ENCODE results near the gene PLEKHG3.

- TF ChIP-seq, protein P1, sequence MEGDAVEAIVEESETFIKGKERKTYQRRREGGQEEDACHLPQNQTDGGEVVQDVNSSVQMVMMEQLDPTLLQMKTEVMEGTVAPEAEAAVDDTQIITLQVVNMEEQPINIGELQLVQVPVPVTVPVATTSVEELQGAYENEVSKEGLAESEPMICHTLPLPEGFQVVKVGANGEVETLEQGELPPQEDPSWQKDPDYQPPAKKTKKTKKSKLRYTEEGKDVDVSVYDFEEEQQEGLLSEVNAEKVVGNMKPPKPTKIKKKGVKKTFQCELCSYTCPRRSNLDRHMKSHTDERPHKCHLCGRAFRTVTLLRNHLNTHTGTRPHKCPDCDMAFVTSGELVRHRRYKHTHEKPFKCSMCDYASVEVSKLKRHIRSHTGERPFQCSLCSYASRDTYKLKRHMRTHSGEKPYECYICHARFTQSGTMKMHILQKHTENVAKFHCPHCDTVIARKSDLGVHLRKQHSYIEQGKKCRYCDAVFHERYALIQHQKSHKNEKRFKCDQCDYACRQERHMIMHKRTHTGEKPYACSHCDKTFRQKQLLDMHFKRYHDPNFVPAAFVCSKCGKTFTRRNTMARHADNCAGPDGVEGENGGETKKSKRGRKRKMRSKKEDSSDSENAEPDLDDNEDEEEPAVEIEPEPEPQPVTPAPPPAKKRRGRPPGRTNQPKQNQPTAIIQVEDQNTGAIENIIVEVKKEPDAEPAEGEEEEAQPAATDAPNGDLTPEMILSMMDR (IDR thresholded peaks at IDR 0.05), result no peak
- no peak for TF ChIP-seq POLR2AphosphoS5 (IDR thresholded peaks at IDR 0.05)
Observed at GRCh38 chr14:64682843-64683242, 21.4 kb upstream of the PLEKHG3 start.
